Gastrocnemius medialis (tissue), 4 donors: Measurements from ENCODE around the gene SEC61A2.

ENCODE experiments used
- CTCF ChIP-seq, 5 experiments: fragments of 450-650 bp in 3 of 5; fragments of 200-600 bp in 2 of 5; sonication (generic) in 2 of 5; IDR thresholded peaks in 4 of 5; conservative IDR thresholded peaks in 1 of 5; 1 replicate in 4 of 5; 2 replicates in 1 of 5; pipeline ENCODE4 v1.5.1; 2016 to 2019; ENCODE audit warnings: antibody characterized with exemption in 5 of 5, mild to moderate bottlenecking in 3 of 5, moderate library complexity in 3 of 5
- POLR2A ChIP-seq, 2 donors: fragments of 450-650 bp; IDR thresholded peaks; one replicate each; pipeline ENCODE4 v1.6.1; 2017; ENCODE audit warnings: antibody characterized with exemption in 2 of 2, mild to moderate bottlenecking in 2 of 2, moderate library complexity in 2 of 2

DNA sequence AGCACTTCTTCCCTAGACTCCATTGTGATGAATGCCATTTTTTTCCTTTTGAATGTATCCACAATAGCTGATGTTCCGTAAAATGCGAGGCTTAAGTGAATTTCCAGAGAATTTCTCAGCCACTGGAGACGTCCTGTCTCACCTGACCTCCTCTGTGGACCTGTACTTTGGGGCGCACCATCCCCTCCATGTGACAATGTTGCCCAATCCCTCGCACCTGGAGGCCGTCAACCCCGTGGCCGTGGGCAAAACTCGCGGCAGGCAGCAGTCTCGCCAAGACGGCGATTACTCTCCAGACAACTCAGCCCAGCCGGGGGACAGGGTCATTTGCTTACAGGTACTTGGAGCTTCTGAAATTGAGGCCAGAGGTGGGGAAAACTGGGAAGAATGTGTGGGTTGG, 40.6 kb upstream of the SEC61A2 start:
- TF ChIP-seq CTCF (IDR thresholded peaks at IDR 0.05 in 4 of 5, conservative IDR thresholded peaks at IDR 0.05 in 1 of 5): no peak
- no peak for TF ChIP-seq POLR2A (IDR thresholded peaks at IDR 0.05)
